ENCODE measurements around the gene PDE4D.

PDE4D gene

DNA sequence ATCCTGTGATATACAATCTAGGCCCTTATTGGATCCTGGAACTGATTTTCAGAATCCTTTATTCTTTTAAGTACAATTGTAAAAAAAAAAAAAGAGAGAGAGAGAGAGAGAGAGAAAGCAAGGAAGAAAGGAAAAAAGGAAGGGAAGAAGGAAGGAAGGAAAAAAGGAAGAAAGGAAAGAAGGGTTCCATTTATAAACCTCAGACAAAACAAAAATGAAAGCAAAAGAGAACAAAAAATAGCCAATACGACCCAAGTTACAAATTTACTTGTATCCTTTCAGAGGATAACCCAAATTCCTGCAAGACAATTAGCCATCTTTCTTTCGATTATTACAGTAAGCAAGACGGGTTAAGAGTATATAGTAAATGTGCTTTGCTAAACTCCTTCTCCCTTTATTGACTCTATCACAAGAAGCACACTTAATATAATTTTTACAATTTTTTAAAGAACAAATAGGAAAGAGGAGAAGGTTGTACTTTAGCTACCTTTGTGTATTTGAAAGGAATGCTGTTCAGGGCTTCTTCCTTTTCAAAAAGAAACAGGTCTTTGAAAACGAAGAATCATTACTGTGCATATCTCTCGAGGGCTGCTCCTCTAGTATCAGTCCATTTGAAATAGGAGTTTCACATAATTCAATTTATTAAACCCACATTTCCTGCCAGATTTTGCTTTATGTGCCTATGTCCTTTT, 767.4 kb downstream of the PDE4D start:
- H3K36me3 Mint-ChIP-seq = no peaks in the 10 kb centered on the region
- no peaks in the 10 kb centered on the region for H3K9me3 Mint-ChIP-seq
- no peak overlapping the region for H3K27ac Mint-ChIP-seq
- no peak overlapping the region for H3K4me3 Mint-ChIP-seq
- no peaks in the 10 kb centered on the region for H3K27me3 Mint-ChIP-seq
- H3K4me1 Mint-ChIP-seq = peaks cover 2% of the 10 kb centered on the region

DNA sequence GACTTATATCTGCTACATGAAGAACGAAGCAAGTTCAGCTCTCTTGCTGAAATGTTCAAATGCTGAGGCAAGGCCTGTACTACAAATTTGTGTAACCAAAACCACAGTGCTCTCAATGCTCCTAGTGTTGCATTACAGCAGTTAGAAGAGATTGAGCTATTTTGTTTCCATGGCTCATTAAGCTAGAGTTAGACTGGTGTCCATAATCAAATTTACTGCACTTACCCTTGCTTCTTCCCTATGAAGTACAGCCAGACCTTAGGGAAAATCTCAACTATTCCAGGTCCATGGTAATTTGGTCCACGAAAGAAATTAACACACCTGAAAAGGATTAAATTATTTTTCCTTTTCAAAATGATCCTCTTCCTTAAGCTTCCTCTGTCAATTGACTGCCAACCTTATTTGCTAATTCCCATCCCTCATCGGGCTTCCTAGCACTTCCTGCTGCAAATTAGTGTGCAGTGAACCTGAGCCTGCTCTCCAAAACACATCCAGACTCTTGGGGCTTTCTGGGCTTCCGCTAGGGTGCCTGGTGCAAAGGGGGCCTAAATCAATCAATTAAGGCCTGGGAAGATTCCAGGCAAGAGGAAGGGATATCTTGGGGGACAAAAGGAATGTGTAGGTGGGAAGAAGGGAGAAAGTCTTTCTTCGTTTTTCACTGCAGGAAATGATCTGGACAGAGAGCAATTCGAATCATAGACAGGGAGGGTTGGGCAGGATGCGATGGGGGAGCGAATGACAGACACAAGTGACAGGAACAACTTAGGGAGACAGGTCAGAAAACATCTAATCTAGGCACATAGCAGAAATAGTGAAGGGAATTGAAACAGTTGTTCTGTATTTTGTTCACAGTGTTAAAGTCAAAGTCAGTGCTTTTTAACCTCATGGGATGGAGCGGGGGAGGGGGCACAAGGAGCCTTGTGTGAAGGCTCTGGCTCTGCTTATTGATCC, 768.2 kb downstream of the PDE4D start:
- Mint-ChIP-seq H3K4me3 (no peak overlapping the region), H3K9me3 (no peaks in the 10 kb centered on the region), H3K27me3 (no peaks in the 10 kb centered on the region), H3K27ac (no peak overlapping the region), H3K36me3 (no peaks in the 10 kb centered on the region), H3K4me1 (no peaks in the 10 kb centered on the region)

DNA sequence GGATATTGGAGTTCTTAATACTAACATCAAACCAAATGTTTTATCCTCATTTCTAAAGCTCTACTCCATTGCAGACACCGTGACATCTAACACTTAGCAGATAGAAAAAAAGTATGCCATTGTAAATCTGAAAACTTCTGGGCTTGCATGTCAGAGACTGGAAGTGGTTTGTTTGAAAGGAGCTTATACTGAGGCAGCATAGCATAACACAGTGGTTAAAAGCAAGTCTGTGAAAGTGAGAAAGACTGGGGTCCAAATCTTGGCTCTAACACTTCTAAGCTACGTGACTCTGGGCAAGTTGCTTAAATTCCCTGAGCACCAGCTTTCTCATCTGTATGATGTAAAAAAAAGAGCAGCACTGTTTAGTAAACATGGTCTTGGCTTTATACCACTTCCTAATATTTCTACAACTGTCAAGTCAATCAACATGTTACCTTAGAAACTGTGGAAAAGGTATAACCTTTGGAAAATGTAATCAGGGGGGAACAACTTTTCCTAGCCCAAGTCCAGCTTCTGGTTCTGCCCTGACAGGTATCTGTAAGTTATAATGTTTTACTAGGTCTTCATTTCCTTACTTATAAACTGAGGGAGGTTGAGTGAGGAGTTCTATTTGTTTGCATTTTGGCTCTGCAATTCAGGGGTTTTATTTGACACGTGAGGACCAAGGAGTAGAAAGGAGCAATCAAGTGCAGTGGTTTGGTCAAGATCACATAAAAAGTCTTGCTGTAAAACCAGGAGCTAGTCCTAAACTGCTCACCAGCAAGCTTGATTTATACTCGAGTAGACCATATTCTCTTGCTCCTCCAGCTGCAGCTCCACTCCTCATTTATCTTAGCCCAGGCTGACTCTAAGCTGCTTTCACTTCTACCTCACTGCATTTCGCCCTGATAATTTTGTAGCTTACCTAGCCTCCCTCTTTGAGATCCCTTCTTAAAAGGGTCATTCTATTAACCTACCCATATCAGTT, 769.6 kb downstream of the PDE4D start:
- H3K4me3 Mint-ChIP-seq = no peak overlapping the region
- no peaks in the 10 kb centered on the region for H3K4me1 Mint-ChIP-seq
- H3K27ac Mint-ChIP-seq = no peak overlapping the region
- H3K36me3 Mint-ChIP-seq = no peaks in the 10 kb centered on the region
- no peaks in the 10 kb centered on the region for H3K27me3 Mint-ChIP-seq
- no peaks in the 10 kb centered on the region for H3K9me3 Mint-ChIP-seq

DNA sequence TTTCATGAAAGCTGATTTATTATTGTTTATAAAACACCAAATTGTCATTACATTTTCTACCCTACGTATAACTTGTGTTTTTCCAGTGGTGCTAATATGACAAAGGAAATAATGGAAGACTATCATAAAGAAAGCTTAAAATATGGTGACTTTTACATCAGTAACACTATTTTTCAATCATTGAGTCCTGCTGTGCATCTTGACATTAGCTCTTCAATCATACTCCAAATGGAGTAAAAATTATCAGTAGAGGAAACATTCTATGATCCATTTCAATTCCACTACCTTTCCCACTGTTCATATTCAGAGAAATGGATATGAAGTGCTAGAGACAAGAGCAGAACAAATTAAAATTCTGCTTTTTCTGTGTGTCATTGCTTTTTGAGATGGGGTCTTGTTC, 774.0 kb downstream of the PDE4D start:
- Mint-ChIP-seq H3K4me1 (no peaks in the 10 kb centered on the region), H3K27ac (no peak overlapping the region), H3K36me3 (no peaks in the 10 kb centered on the region)

DNA sequence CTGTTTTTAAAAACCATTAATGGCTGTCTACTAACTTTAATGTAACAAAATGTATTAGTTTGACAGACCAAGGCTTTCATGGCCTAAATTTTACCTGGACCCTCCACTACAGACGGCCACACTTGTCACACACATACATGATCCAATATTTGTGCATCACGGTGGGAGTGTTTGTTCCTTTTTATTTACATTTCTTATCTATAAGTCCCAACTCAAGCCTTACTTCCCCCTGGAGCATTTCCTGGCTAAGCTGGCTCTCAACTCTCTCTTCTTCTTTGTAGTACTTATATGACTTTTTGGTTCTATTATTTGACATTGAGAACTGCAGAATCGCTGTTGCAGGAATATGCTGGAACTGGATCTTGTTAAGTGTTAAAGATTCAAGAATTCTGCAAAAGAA, 776.2 kb downstream of the PDE4D start:
- Mint-ChIP-seq H3K27ac (no peak overlapping the region), H3K36me3 (no peaks in the 10 kb centered on the region), H3K4me1 (no peaks in the 10 kb centered on the region)

More for the DNA sequence above, 774.0 kb downstream of the PDE4D start:
- Mint-ChIP-seq H3K27me3 (no peaks in the 10 kb centered on the region), H3K9me3 (no peaks in the 10 kb centered on the region), H3K4me3 (no peak overlapping the region)

DNA sequence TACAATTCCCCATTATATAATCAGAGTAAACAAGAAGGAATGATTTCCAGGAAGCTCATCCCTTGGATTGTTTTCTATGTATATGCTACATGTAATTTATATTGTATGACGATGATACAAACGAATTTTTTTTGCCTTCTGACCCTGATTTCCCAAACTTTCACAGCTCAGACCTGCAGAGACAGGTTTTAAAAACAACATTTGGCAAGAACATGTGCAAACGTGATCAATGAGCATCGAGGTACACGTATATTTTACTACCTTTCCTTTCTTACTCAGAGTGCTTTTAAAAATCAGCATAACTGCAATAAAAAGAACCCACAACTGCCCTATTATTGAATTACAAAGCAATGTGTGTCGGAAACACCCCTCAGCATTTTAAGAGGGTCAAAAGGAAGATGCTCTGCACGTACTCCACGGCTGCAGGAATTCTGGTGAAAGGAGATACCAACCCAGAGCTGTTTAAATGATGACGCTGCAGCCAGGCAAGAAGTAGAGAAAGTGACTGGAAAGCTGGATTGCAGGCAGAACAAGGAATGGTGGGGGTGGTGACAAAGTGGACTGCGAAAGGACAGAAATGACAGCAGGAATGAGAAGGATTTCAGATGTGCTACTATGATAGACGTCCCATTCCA, 777.2 kb downstream of the PDE4D start:
- Mint-ChIP-seq H3K27me3 (no peaks in the 10 kb centered on the region), H3K36me3 (no peaks in the 10 kb centered on the region), H3K27ac (no peak overlapping the region), H3K4me1 (no peaks in the 10 kb centered on the region), H3K9me3 (no peaks in the 10 kb centered on the region), H3K4me3 (no peak overlapping the region)

More for the DNA sequence above, 776.2 kb downstream of the PDE4D start:
- Mint-ChIP-seq H3K9me3 (no peaks in the 10 kb centered on the region), H3K27me3 (no peaks in the 10 kb centered on the region), H3K4me3 (no peak overlapping the region)

DNA sequence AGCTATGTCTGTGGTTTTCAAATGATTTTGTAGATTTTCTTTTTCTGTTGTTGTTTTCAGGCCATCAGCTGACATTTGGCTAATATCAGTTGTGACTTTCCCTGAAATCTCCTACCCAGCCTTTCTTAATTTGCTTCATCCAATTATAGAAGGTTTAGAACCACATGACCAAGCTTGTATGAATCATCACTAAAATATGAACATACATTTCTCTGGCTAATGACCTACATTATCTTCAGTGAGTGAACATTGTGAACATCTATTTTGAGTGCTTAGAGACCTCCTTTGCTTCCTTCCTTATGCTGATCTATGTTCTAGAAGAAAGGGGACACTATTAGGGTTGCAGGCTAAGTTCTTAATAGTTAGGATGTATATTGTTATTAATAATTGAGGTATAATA, 778.2 kb downstream of the PDE4D start:
- no peaks in the 10 kb centered on the region for H3K4me1 Mint-ChIP-seq
- H3K4me3 Mint-ChIP-seq = no peak overlapping the region
- H3K36me3 Mint-ChIP-seq = no peaks in the 10 kb centered on the region
- no peaks in the 10 kb centered on the region for H3K27me3 Mint-ChIP-seq
- H3K27ac Mint-ChIP-seq = no peak overlapping the region
- no peaks in the 10 kb centered on the region for H3K9me3 Mint-ChIP-seq

DNA sequence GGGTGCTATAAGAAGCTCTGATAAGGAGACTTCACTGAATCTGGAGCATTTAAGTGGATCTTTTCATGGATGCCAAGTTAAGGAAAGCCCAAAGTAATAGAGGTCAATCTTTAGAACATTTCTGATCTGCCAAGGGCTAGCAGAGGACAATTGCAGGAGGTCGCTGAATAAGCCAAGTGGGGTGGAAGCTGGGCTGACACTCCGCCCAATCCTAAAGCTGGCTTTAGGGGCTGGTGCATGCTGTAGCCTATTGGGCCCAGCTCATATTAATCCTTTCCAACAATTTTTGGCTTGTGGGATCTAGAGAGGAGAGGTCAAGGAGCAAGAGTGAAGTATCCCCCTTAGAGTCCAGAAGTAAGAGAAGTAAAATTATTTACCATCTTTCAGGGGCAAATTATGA, 784.1 kb downstream of the PDE4D start:
- Mint-ChIP-seq H3K27ac (no peak overlapping the region), H3K36me3 (no peaks in the 10 kb centered on the region), H3K9me3 (no peaks in the 10 kb centered on the region), H3K4me1 (peaks cover 10% of the 10 kb centered on the region), H3K27me3 (no peaks in the 10 kb centered on the region), H3K4me3 (no peak overlapping the region)

DNA sequence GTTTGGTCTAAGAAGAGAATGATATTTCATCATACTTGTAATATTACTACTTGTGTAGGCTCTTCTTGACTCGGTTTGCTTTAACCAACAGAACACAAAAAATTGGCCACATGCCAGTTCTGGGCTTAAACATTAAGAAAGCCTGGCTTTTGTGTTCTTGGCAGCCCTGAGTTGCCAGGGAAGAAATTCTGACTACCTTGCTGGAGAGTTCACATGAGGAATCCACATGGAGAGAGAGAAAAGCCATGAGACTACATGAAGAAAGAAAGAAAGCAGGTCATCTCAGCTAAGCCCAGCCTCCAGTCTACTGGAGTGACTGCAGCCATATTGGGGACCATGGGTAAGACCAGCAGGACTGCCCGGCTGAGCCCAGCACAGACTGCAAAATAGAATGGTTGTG, 785.8 kb downstream of the PDE4D start:
- Mint-ChIP-seq H3K27me3 (no peaks in the 10 kb centered on the region), H3K9me3 (no peaks in the 10 kb centered on the region), H3K4me3 (no peak overlapping the region), H3K36me3 (no peaks in the 10 kb centered on the region), H3K4me1 (peaks cover 12% of the 10 kb centered on the region), H3K27ac (no peak overlapping the region)

DNA sequence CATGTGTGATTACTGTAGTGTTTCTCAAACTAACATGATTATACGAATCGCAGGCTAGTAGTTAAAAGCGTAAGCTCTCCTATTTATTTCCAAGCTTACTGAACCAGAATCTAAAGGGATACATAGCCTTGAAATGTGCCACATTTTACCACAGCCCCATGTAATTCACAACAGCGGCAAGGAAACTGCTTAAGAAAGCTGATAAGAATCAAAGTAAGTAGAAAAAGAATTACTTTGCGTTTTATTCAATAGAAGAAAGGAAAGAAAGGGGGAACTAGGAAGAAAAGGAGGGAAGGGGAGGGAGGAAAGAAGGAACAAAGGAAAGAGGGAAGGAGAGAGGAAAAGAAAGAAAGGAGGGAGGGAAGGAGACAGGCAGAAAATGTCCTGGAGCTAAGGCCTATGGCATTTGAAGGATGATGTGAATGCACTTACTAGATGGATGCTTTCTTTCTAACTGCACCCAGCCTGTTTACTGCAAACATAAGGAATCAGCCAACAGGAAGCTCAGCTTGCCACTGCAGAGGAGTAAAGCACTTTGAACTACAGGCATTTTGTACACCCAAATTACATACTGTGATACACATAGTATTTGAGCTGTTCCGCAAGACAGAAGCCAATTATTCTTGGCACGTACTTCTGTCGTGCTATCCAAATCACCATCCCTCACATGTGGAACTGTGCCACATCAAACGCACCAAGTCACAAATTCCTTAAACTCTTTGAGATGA, 789.0 kb downstream of the PDE4D start:
- Mint-ChIP-seq H3K4me3 (no peak overlapping the region), H3K4me1 (peaks cover 26% of the 10 kb centered on the region), H3K9me3 (peaks cover 7% of the 10 kb centered on the region), H3K36me3 (no peaks in the 10 kb centered on the region), H3K27me3 (no peaks in the 10 kb centered on the region), H3K27ac (no peak overlapping the region)

DNA sequence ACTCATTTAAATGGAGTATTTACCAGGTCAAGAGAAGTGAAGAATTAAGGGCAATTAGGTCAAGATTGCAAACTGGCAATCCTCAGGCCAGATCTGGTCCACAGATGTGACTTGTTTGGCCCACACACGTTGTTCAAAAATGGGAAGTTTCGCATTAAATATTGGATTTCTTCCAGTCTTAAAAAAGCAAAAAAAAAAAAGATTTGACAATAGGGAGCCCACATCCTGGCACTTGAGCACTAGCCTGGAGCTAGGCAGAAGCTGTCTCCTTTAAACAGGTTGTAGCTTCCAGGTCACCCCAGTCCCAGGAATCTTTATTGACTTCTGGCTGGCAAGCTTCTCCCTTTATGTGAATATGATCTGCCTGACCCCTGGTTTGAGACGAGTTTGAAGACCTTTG, 790.2 kb downstream of the PDE4D start:
- no peak overlapping the region for H3K27ac Mint-ChIP-seq

DNA sequence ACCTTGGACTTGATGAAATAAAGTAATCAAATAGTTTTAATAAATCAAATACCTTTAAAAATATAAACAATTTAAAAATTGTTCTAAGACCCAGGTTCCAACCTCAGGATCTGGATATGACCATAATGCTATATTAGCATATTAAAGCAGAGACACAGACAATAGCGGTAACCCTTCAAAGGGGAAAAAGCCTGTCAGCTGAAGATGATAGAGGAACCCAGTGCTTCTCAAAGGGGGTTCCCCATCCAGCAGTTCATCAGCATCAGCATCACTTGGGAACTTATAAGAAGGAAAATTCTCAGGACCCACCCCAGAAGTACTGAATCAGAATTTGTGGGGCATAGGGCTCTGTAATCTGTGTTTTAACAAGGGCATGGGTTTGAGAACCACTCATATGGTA, 791.1 kb downstream of the PDE4D start:
- no peaks in the 10 kb centered on the region for H3K36me3 Mint-ChIP-seq
- no peak overlapping the region for H3K27ac Mint-ChIP-seq
- peaks cover 37% of the 10 kb centered on the region for H3K4me1 Mint-ChIP-seq
- H3K27me3 Mint-ChIP-seq = no peaks in the 10 kb centered on the region
- peaks cover 7% of the 10 kb centered on the region for H3K9me3 Mint-ChIP-seq
- H3K4me3 Mint-ChIP-seq = no peak overlapping the region

More for the DNA sequence above, 790.2 kb downstream of the PDE4D start:
- Mint-ChIP-seq H3K9me3 (peaks cover 7% of the 10 kb centered on the region), H3K4me1 (peaks cover 37% of the 10 kb centered on the region), H3K27me3 (no peaks in the 10 kb centered on the region), H3K36me3 (no peaks in the 10 kb centered on the region), H3K4me3 (no peak overlapping the region)

DNA sequence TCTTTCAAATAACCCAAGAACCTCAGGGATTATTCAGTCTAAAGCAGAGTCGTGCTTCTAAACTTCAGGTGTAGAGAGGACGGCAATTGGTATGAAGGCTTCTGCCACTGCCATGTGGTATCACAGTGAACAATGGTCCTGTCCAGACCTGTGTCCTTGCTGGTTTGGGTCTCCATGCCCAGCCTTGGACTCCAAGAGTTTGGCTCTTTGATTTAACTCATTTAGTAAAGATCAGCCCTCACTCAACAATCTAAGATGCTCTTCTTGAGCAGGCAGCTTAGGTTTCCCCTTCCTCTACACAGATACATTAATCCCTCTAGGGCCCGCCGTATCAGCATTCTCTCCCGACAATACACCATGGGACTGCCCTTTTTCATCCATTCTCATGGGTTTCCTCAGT, 792.7 kb downstream of the PDE4D start:
- Mint-ChIP-seq H3K27ac (no peak overlapping the region), H3K4me1 (peaks cover 45% of the 10 kb centered on the region)

DNA sequence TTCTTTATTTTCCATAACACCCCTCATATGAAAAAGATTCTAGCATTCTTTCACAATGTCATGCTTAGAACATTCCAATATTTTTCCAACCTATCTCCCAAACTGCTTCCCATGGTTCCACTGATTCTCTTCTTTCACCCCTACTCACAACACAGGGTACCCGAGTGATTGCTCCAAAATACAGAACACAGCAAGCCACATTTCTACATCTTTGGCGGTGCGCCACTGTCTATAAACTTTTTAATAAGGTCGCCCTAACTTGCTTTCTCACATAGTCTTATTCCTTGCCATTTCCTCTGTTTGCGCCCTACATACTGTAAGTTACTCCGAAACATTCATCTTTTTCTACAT, 793.6 kb downstream of the PDE4D start:
- Mint-ChIP-seq H3K4me3 (peak overlapping the region; percentile 0), H3K4me1 (peaks cover 43% of the 10 kb centered on the region), H3K36me3 (no peaks in the 10 kb centered on the region), H3K9me3 (peaks cover 7% of the 10 kb centered on the region), H3K27me3 (no peaks in the 10 kb centered on the region), H3K27ac (peak overlapping the region; percentile 76)

More for the DNA sequence above, 792.7 kb downstream of the PDE4D start:
- Mint-ChIP-seq H3K9me3 (peaks cover 7% of the 10 kb centered on the region), H3K36me3 (no peaks in the 10 kb centered on the region), H3K27me3 (no peaks in the 10 kb centered on the region), H3K4me3 (no peak overlapping the region)

Measured in activated naive CD4-positive, alpha-beta T cell treated with anti-CD3 and anti-CD28 coated beads, Interleukin-2, amount 50 U/mL, for 24 hours (primary cell).